Medulla oblongata (tissue), 1 donor: ENCODE data around the gene HSD17B12.

Source experiments
- DNase-seq: peaks from one replicate; pipeline ENCODE4 v3.0.0-alpha.2; 2015; ENCODE audit errors: extremely low spot score

Gene HSD17B12

GRCh38 chr11:43797866-43798265, 117.3 kb downstream of the HSD17B12 start:
- DNase-seq: no peak

GRCh38 chr11:43802509-43802908, 122.0 kb downstream of the HSD17B12 start:
- DNase-seq: no peak

- no peak for DNase-seq
Observed at GRCh38 chr11:43803766-43804165, 123.2 kb downstream of the HSD17B12 start.

GRCh38 chr11:43806976-43807375, 126.4 kb downstream of the HSD17B12 start:
- DNase-seq: peak; percentile 20

- peak; percentile 35 for DNase-seq
Observed at GRCh38 chr11:43810929-43811596, 130.5 kb downstream of the HSD17B12 start.

- no peak for DNase-seq
Observed at GRCh38 chr11:43812471-43812870, 131.9 kb downstream of the HSD17B12 start.

- DNase-seq: no peak
Observed at GRCh38 chr11:43818220-43818619, 137.7 kb downstream of the HSD17B12 start.

GRCh38 chr11:43819926-43820325, 139.4 kb downstream of the HSD17B12 start:
- DNase-seq: no peak

- no peak for DNase-seq
Observed at GRCh38 chr11:43823316-43823715, 142.8 kb downstream of the HSD17B12 start.

GRCh38 chr11:43823851-43824250, 143.3 kb downstream of the HSD17B12 start:
- DNase-seq: no peak

GRCh38 chr11:43825217-43825816, 144.8 kb downstream of the HSD17B12 start:
- no peak for DNase-seq

- DNase-seq: peak; percentile 4
Observed at GRCh38 chr11:43830928-43831440, 150.4 kb downstream of the HSD17B12 start.

- DNase-seq: no peak
Observed at GRCh38 chr11:43832536-43832935, 152.0 kb downstream of the HSD17B12 start.

GRCh38 chr11:43833657-43834073, 153.1 kb downstream of the HSD17B12 start:
- no peak for DNase-seq

GRCh38 chr11:43834286-43834685, 153.7 kb downstream of the HSD17B12 start:
- no peak for DNase-seq

GRCh38 chr11:43835104-43835503, 154.6 kb downstream of the HSD17B12 start:
- DNase-seq: peak; percentile 27

- no peak for DNase-seq
Observed at GRCh38 chr11:43837879-43838278, 157.3 kb downstream of the HSD17B12 start.

GRCh38 chr11:43842021-43842420, 161.5 kb downstream of the HSD17B12 start:
- DNase-seq: no peak

- no peak for DNase-seq
Observed at GRCh38 chr11:43845816-43846215, 165.3 kb downstream of the HSD17B12 start.

GRCh38 chr11:43852057-43852636, 171.6 kb downstream of the HSD17B12 start:
- peak; percentile 73 for DNase-seq

- DNase-seq: no peak
Observed at GRCh38 chr11:43853781-43854180, 173.2 kb downstream of the HSD17B12 start.

- no peak for DNase-seq
Observed at GRCh38 chr11:43856993-43857392, 176.5 kb downstream of the HSD17B12 start.

GRCh38 chr11:43861141-43861540, 180.6 kb downstream of the HSD17B12 start:
- no peak for DNase-seq
